Measurements from ENCODE around the gene FAM149A. TPM values are rescaled to one million over a fixed set of nuclear protein-coding genes. Genes with fewer than 3 reads are reported as not detected.

Gene FAM149A
- total RNA-seq: 10 to 100 TPM in 1 of 2 donors, 1 to 10 TPM in 1; 9.9 to 12.8 TPM

- no peak for TF ChIP-seq CTCF (IDR thresholded peaks at IDR 0.05)
- Histone ChIP-seq H3K9me3 (no peaks in the 10 kb centered on the region), H3K27ac (no peak within 1 kb of the TSS), H3K4me1 (ENCODE audit: control insufficient read depth in 1 of 2, low read depth in 2 of 2) (peaks cover 10 to 16% of the 10 kb centered on the region in 2 donors), H3K36me3 (no peaks in the 10 kb centered on the region), H3K27me3 (replicated peaks; ENCODE audit: insufficient read depth) (no peaks in the 10 kb centered on the region), H3K4me3 (peak within 1 kb of the TSS; percentile 76)
- ATAC-seq (ENCODE audit: insufficient number of reproducible peaks, low FRiP score, low read depth) (no peak), DNase-seq (ENCODE audit: low spot score) (no peak)
These were observed at the start of gene FAM149A for GRCh38 chr4:186104114-186104889. TSS of gene FAM149A (plus strand) at chr4:186104704.

- Histone ChIP-seq H3K4me1 (ENCODE audit: control insufficient read depth in 1 of 2, low read depth in 2 of 2) (no peaks in the 10 kb centered on the region), H3K27me3 (replicated peaks; ENCODE audit: insufficient read depth) (no peaks in the 10 kb centered on the region), H3K27ac (no peak overlapping the region), H3K9me3 (no peaks in the 10 kb centered on the region), H3K4me3 (no peak overlapping the region), H3K36me3 (no peaks in the 10 kb centered on the region)
- no peak for TF ChIP-seq CTCF (IDR thresholded peaks at IDR 0.05)
- no peak for ATAC-seq (ENCODE audit: insufficient number of reproducible peaks, low FRiP score, low read depth)
- no peak for DNase-seq (ENCODE audit: low spot score)
These were observed 46.1 kb upstream of the FAM149A start for GRCh38 chr4:186058253-186058979.

GRCh38 chr4:186058980-186059316, 45.6 kb upstream of the FAM149A start:
- no peak overlapping the region for H3K27ac ChIP-seq
- no peak overlapping the region for H3K4me3 ChIP-seq
- no peaks in the 10 kb centered on the region for H3K27me3 ChIP-seq (replicated peaks; ENCODE audit: insufficient read depth)
- TF ChIP-seq CTCF (IDR thresholded peaks at IDR 0.05): no peak
- no peaks in the 10 kb centered on the region for H3K9me3 ChIP-seq
- H3K4me1 ChIP-seq (ENCODE audit: control insufficient read depth in 1 of 2, low read depth in 2 of 2): no peaks in the 10 kb centered on the region
- DNase-seq (ENCODE audit: low spot score) (no peak), ATAC-seq (ENCODE audit: insufficient number of reproducible peaks, low FRiP score, low read depth) (no peak)
- H3K36me3 ChIP-seq: no peaks in the 10 kb centered on the region

GRCh38 chr4:186061921-186062320, 42.6 kb upstream of the FAM149A start:
- H3K27ac ChIP-seq: no peak overlapping the region
- no peak overlapping the region for H3K4me3 ChIP-seq
- H3K9me3 ChIP-seq: no peaks in the 10 kb centered on the region
- no peak for TF ChIP-seq CTCF (IDR thresholded peaks at IDR 0.05)
- no peaks in the 10 kb centered on the region for H3K36me3 ChIP-seq
- H3K4me1 ChIP-seq (ENCODE audit: control insufficient read depth in 1 of 2, low read depth in 2 of 2): no peaks in the 10 kb centered on the region
- ATAC-seq (ENCODE audit: insufficient number of reproducible peaks, low FRiP score, low read depth) (no peak), DNase-seq (ENCODE audit: low spot score) (no peak)
- no peaks in the 10 kb centered on the region for H3K27me3 ChIP-seq (replicated peaks; ENCODE audit: insufficient read depth)

- peak overlapping the region; percentile 76 for H3K4me3 ChIP-seq
- H3K36me3 ChIP-seq: no peaks in the 10 kb centered on the region
- DNase-seq (ENCODE audit: low spot score) (no peak), ATAC-seq (ENCODE audit: insufficient number of reproducible peaks, low FRiP score, low read depth) (peak; percentile 86)
- H3K27me3 ChIP-seq (replicated peaks; ENCODE audit: insufficient read depth): no peaks in the 10 kb centered on the region
- H3K4me1 ChIP-seq (ENCODE audit: control insufficient read depth in 1 of 2, low read depth in 2 of 2): peaks cover 0 to 7% of the 10 kb centered on the region in 2 donors
- peak; percentile 45 for TF ChIP-seq CTCF (IDR thresholded peaks at IDR 0.05)
- no peaks in the 10 kb centered on the region for H3K9me3 ChIP-seq
- no peak overlapping the region for H3K27ac ChIP-seq
These were observed 36.6 kb upstream of the FAM149A start for GRCh38 chr4:186067757-186068385.

Measured in thoracic aorta (tissue), 2 donors.